ENCODE data around the gene DPP6. TPM values are rescaled to one million over a fixed set of nuclear protein-coding genes. Genes with fewer than 3 reads are reported as not detected.

The DPP6 gene
- total RNA-seq, 1 experiment from 2014 or later, result not detected

GRCh38 chr7:154638286-154638685 lies 586.1 kb downstream of the DPP6 start:
- BruUV-seq (replicated peaks), result no TSS peak
- H3K27me3 ChIP-seq (replicated peaks; ENCODE audit: insufficient read depth, low read depth, low read length, poor library complexity), result no peaks in the 10 kb centered on the region
- POLR2A ChIA-PET (ENCODE audit: low non-redundant PET), result no interaction called here
- DNase-seq (ENCODE audit: low spot score), result no peak
- no peak overlapping the region for H3K27ac ChIP-seq (ENCODE audit: low read depth, low read length, poor library complexity, severe bottlenecking)
- no peak for TF ChIP-seq CTCF (conservative IDR thresholded peaks at IDR 0.05; ENCODE audit: low read depth, low read length)
- TF ChIP-seq EZH2 (IDR thresholded peaks at IDR 0.05; ENCODE audit: borderline replicate concordance, low read depth, low read length, poor library complexity, severe bottlenecking), result no peak
- no peaks in the 10 kb centered on the region for H3K36me3 ChIP-seq (ENCODE audit: insufficient read depth, low read length, poor library complexity, severe bottlenecking)
- intact Hi-C loops (cut with micrococcal nuclease; ENCODE audit: unreplicated experiment), result no loop called here
- H3K4me1 ChIP-seq (ENCODE audit: insufficient read depth, low read length, poor library complexity, severe bottlenecking), result no peaks in the 10 kb centered on the region
- no peak overlapping the region for H3K4me3 ChIP-seq (ENCODE audit: low read depth, low read length, poor library complexity, severe bottlenecking)
- H3K9me3 ChIP-seq (ENCODE audit: low read depth, low read length, poor library complexity, severe bottlenecking), result no peaks in the 10 kb centered on the region
- CTCF ChIA-PET, result no interaction called here

- H3K4me1 ChIP-seq (ENCODE audit: insufficient read depth, low read length, poor library complexity, severe bottlenecking), result no peaks in the 10 kb centered on the region
- ChIA-PET CTCF (no interaction called here), POLR2A (ENCODE audit: low non-redundant PET) (no interaction called here)
- no peak for DNase-seq (ENCODE audit: low spot score)
- no peak overlapping the region for H3K27ac ChIP-seq (ENCODE audit: low read depth, low read length, poor library complexity, severe bottlenecking)
- no peaks in the 10 kb centered on the region for H3K9me3 ChIP-seq (ENCODE audit: low read depth, low read length, poor library complexity, severe bottlenecking)
- TF ChIP-seq CTCF (conservative IDR thresholded peaks at IDR 0.05; ENCODE audit: low read depth, low read length) (peak; percentile 31; the same call in 1 of the 2 replicates), EZH2 (IDR thresholded peaks at IDR 0.05; ENCODE audit: borderline replicate concordance, low read depth, low read length, poor library complexity, severe bottlenecking) (no peak)
- H3K4me3 ChIP-seq (ENCODE audit: low read depth, low read length, poor library complexity, severe bottlenecking), result no peak overlapping the region
- BruUV-seq (replicated peaks), result no TSS peak
- intact Hi-C loops (cut with micrococcal nuclease; ENCODE audit: unreplicated experiment), result no loop called here
- H3K36me3 ChIP-seq (ENCODE audit: insufficient read depth, low read length, poor library complexity, severe bottlenecking), result no peaks in the 10 kb centered on the region
- H3K27me3 ChIP-seq (replicated peaks; ENCODE audit: insufficient read depth, low read depth, low read length, poor library complexity), result no peaks in the 10 kb centered on the region
Observed at GRCh38 chr7:154640266-154640865, 588.2 kb downstream of the DPP6 start.

- no peak overlapping the region for H3K27ac ChIP-seq (ENCODE audit: low read depth, low read length, poor library complexity, severe bottlenecking)
- ChIA-PET POLR2A (ENCODE audit: low non-redundant PET) (no interaction called here), CTCF (no interaction called here)
- no peak for TF ChIP-seq CTCF (conservative IDR thresholded peaks at IDR 0.05; ENCODE audit: low read depth, low read length)
- no peak for TF ChIP-seq EZH2 (IDR thresholded peaks at IDR 0.05; ENCODE audit: borderline replicate concordance, low read depth, low read length, poor library complexity, severe bottlenecking)
- BruUV-seq (replicated peaks), result no TSS peak
- intact Hi-C loops (cut with micrococcal nuclease; ENCODE audit: unreplicated experiment), result no loop called here
- no peaks in the 10 kb centered on the region for H3K4me1 ChIP-seq (ENCODE audit: insufficient read depth, low read length, poor library complexity, severe bottlenecking)
- H3K27me3 ChIP-seq (replicated peaks; ENCODE audit: insufficient read depth, low read depth, low read length, poor library complexity), result no peaks in the 10 kb centered on the region
- no peak for DNase-seq (ENCODE audit: low spot score)
- H3K36me3 ChIP-seq (ENCODE audit: insufficient read depth, low read length, poor library complexity, severe bottlenecking), result no peaks in the 10 kb centered on the region
- H3K9me3 ChIP-seq (ENCODE audit: low read depth, low read length, poor library complexity, severe bottlenecking), result no peaks in the 10 kb centered on the region
- no peak overlapping the region for H3K4me3 ChIP-seq (ENCODE audit: low read depth, low read length, poor library complexity, severe bottlenecking)
Observed at GRCh38 chr7:154640917-154641316, 588.7 kb downstream of the DPP6 start.

Measured in A673 (cell line).